ENCODE data around the gene INMT. TPM values are rescaled to one million over a fixed set of nuclear protein-coding genes. Genes with fewer than 3 reads are reported as not detected.
A peak's percentile ranks its signal among the peaks of the same experiment; 100 is the strongest.

The INMT gene
- total RNA-seq, 2 donors from 2014 or later = 30.4 to 48.1 TPM

- no peaks in the 10 kb centered on the region for H3K4me1 ChIP-seq
- no peaks in the 10 kb centered on the region for H3K36me3 ChIP-seq (replicated peaks in 1 of 2; ENCODE audit: insufficient read depth in 1 of 2, low read depth in 2 of 2)
- H3K27me3 ChIP-seq = no peaks in the 10 kb centered on the region
- H3K9me3 ChIP-seq = no peaks in the 10 kb centered on the region
- TF ChIP-seq CTCF (IDR thresholded peaks at IDR 0.05) (peak in 2 of 7 experiments; percentile 12 to 22), POLR2A (IDR thresholded peaks at IDR 0.05) (no peak)
- 59 to 61% methylated on average over 8 of the region's 8 CpGs for WGBS, 2 donors
- H3K27ac ChIP-seq = no peak overlapping the region
- H3K4me3 ChIP-seq = no peak overlapping the region
- DNase-seq (no peak), ATAC-seq (no peak)
- intact Hi-C loops (cut with DNase I) = loop anchor here (5.0 kb wide), 1 partner anchor 121 kb away; no protein-coding TSS in a partner anchor
Measured at GRCh38 chr7:30743371-30744074, 8.4 kb upstream of the INMT start.

- no peaks in the 10 kb centered on the region for H3K4me1 ChIP-seq
- 84 to 91% methylated on average over 12 of the region's 12 CpGs for WGBS, 2 donors
- intact Hi-C loops (cut with DNase I) = loop anchor here (5.0 kb wide), 1 partner anchor 122 kb away; no protein-coding TSS in a partner anchor
- ATAC-seq (no peak), DNase-seq (no peak)
- no peaks in the 10 kb centered on the region for H3K27me3 ChIP-seq
- no peak overlapping the region for H3K27ac ChIP-seq
- TF ChIP-seq CTCF (IDR thresholded peaks at IDR 0.05) (no peak), POLR2A (IDR thresholded peaks at IDR 0.05) (no peak)
- H3K9me3 ChIP-seq = no peaks in the 10 kb centered on the region
- no peak overlapping the region for H3K4me3 ChIP-seq
- H3K36me3 ChIP-seq (replicated peaks in 1 of 2; ENCODE audit: insufficient read depth in 1 of 2, low read depth in 2 of 2) = no peaks in the 10 kb centered on the region
Measured at GRCh38 chr7:30744075-30744417, 7.9 kb upstream of the INMT start.

- intact Hi-C loops (cut with DNase I) = no loop called here
- Histone ChIP-seq H3K27me3 (no peaks in the 10 kb centered on the region), H3K36me3 (replicated peaks in 1 of 2; ENCODE audit: insufficient read depth in 1 of 2, low read depth in 2 of 2) (no peaks in the 10 kb centered on the region), H3K27ac (no peak overlapping the region), H3K4me1 (no peaks in the 10 kb centered on the region), H3K4me3 (no peak overlapping the region), H3K9me3 (no peaks in the 10 kb centered on the region)
- DNase-seq = no peak
- no peak for ATAC-seq
- 65 to 81% methylated on average over 5 to 6 of the region's 6 CpGs for WGBS, 2 donors
- TF ChIP-seq POLR2A (IDR thresholded peaks at IDR 0.05) (no peak), CTCF (IDR thresholded peaks at IDR 0.05) (no peak)
Measured at GRCh38 chr7:30745261-30745941, 6.5 kb upstream of the INMT start.

GRCh38 chr7:30750010-30750409, 1.9 kb upstream of the INMT start:
- Histone ChIP-seq H3K27ac (peak overlapping the region in 2 of 4 donors; percentile 44 to 56), H3K36me3 (replicated peaks in 1 of 2; ENCODE audit: insufficient read depth in 1 of 2, low read depth in 2 of 2) (no peaks in the 10 kb centered on the region), H3K4me3 (no peak overlapping the region), H3K27me3 (no peaks in the 10 kb centered on the region), H3K4me1 (peaks cover 8% of the 10 kb centered on the region), H3K9me3 (no peaks in the 10 kb centered on the region)
- 84 to 87% methylated on average over 2 of the region's 2 CpGs for WGBS, 2 donors
- intact Hi-C loops (cut with DNase I) = no loop called here
- DNase-seq (no peak), ATAC-seq (no peak)
- TF ChIP-seq POLR2A (IDR thresholded peaks at IDR 0.05) (no peak), CTCF (IDR thresholded peaks at IDR 0.05) (no peak)

Data from body of pancreas (tissue), 4 donors.